ENCODE measurements around the gene PACS1.

The PACS1 gene

DNA sequence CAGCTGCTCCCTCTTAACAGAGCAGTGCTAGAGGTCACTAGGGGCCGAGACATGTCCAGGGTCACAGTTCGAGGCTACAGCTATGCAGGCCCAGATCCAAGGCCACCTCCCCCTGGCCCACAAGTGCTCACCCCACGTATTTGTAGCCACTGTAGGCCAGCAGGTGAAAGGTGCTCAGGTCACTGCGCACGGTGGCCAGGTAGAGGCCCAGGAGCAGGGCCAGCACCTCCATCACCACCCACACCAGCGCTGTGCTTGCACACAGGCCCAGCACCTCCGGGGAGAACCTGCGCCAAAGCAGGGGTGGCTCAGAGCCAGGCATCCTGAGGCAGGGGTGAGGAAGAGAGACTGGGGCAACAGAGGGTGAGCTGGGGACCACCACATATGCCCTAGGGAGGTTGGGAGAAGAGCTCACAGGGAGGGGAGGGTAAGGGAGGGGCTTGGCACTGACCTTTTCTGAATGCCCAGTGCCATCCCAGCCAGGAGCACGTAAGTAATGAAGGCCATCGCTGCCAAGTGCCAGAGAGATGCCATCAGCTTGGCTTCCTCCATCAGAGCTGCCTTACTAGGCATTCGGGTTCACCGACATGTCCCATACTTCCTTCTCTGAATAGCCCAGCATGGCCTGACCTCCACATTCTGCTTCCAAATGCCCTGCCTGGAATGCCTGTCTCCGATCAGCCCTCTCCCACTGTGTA is 215.3 kb downstream of the PACS1 start:
- Histone ChIP-seq H3K79me2 (ENCODE audit: insufficient read depth, low read length) (no peaks in the 10 kb centered on the region), H3K36me3 (ENCODE audit: insufficient read depth, low read length) (no peaks in the 10 kb centered on the region), H3K9ac (ENCODE audit: low read length) (no peak overlapping the region), H4K20me1 (ENCODE audit: insufficient read depth, low read length) (no peaks in the 10 kb centered on the region), H2AFZ (ENCODE audit: low read length) (no peak overlapping the region), H3K4me1 (ENCODE audit: insufficient read depth, low read length, severe bottlenecking) (peaks cover 34% of the 10 kb centered on the region), H3K4me2 (ENCODE audit: low read length) (no peak overlapping the region), H3F3A (ENCODE audit: insufficient read depth, low read length) (0 out of 2 replicates have a peak, but pooled peaks cover 5% of the 10 kb centered on the region), H3K27me3 (ENCODE audit: insufficient read depth, low read length) (no peaks in the 10 kb centered on the region), H3K9me2 (ENCODE audit: low read depth, low read length) (no peaks in the 10 kb centered on the region), H3K9me3 (ENCODE audit: low read length) (no peaks in the 10 kb centered on the region), H3K27ac (ENCODE audit: low read depth, low read length, poor library complexity, severe bottlenecking) (no peak overlapping the region), H3K4me3 (ENCODE audit: low read depth, low read length, poor library complexity, severe bottlenecking) (no peak overlapping the region)
- no peak for TF ChIP-seq EZH2 (IDR thresholded peaks at IDR 0.05; ENCODE audit: borderline replicate concordance, low read length)
- TF ChIP-seq, protein P1, sequence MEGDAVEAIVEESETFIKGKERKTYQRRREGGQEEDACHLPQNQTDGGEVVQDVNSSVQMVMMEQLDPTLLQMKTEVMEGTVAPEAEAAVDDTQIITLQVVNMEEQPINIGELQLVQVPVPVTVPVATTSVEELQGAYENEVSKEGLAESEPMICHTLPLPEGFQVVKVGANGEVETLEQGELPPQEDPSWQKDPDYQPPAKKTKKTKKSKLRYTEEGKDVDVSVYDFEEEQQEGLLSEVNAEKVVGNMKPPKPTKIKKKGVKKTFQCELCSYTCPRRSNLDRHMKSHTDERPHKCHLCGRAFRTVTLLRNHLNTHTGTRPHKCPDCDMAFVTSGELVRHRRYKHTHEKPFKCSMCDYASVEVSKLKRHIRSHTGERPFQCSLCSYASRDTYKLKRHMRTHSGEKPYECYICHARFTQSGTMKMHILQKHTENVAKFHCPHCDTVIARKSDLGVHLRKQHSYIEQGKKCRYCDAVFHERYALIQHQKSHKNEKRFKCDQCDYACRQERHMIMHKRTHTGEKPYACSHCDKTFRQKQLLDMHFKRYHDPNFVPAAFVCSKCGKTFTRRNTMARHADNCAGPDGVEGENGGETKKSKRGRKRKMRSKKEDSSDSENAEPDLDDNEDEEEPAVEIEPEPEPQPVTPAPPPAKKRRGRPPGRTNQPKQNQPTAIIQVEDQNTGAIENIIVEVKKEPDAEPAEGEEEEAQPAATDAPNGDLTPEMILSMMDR (IDR thresholded peaks at IDR 0.05; ENCODE audit: low read length) = no peak

DNA sequence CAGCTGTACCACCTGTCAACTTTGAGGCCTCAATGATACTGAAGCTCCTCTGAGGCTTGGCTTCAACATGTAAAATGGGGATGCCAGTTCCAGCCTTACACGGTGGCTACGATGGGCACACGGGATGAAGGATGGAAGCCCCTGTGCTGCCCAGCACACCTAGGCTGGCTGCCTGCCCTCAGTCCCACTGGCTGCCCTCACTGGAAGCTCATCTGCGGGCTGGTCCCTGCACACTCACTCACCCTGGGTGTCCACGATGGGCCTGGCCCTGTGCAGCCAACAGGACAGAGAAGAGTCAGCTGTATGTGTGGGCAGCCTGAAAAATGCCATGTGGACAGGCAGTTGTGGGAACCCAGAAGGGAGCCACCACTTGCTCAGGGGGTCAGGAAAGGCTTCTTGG is 216.6 kb downstream of the PACS1 start:
- TF ChIP-seq, protein P1 (IDR thresholded peaks at IDR 0.05; ENCODE audit: low read length) = no peak
- TF ChIP-seq EZH2 (IDR thresholded peaks at IDR 0.05; ENCODE audit: borderline replicate concordance, low read length) = no peak
- H3K4me1 ChIP-seq (ENCODE audit: insufficient read depth, low read length, severe bottlenecking) = peaks cover 34% of the 10 kb centered on the region
- H3K36me3 ChIP-seq (ENCODE audit: insufficient read depth, low read length) = no peaks in the 10 kb centered on the region
- no peak overlapping the region for H2AFZ ChIP-seq (ENCODE audit: low read length)
- no peaks in the 10 kb centered on the region for H4K20me1 ChIP-seq (ENCODE audit: insufficient read depth, low read length)
- H3K4me3 ChIP-seq (ENCODE audit: low read depth, low read length, poor library complexity, severe bottlenecking) = no peak overlapping the region
- H3K9me3 ChIP-seq (ENCODE audit: low read length) = no peaks in the 10 kb centered on the region
- no peaks in the 10 kb centered on the region for H3K79me2 ChIP-seq (ENCODE audit: insufficient read depth, low read length)
- H3K9me2 ChIP-seq (ENCODE audit: low read depth, low read length) = no peaks in the 10 kb centered on the region
- no peaks in the 10 kb centered on the region for H3K27me3 ChIP-seq (ENCODE audit: insufficient read depth, low read length)
- no peaks in the 10 kb centered on the region for H3F3A ChIP-seq (ENCODE audit: insufficient read depth, low read length)
- H3K9ac ChIP-seq (ENCODE audit: low read length) = no peak overlapping the region
- H3K4me2 ChIP-seq (ENCODE audit: low read length) = no peak overlapping the region
- H3K27ac ChIP-seq (ENCODE audit: low read depth, low read length, poor library complexity, severe bottlenecking) = no peak overlapping the region

DNA sequence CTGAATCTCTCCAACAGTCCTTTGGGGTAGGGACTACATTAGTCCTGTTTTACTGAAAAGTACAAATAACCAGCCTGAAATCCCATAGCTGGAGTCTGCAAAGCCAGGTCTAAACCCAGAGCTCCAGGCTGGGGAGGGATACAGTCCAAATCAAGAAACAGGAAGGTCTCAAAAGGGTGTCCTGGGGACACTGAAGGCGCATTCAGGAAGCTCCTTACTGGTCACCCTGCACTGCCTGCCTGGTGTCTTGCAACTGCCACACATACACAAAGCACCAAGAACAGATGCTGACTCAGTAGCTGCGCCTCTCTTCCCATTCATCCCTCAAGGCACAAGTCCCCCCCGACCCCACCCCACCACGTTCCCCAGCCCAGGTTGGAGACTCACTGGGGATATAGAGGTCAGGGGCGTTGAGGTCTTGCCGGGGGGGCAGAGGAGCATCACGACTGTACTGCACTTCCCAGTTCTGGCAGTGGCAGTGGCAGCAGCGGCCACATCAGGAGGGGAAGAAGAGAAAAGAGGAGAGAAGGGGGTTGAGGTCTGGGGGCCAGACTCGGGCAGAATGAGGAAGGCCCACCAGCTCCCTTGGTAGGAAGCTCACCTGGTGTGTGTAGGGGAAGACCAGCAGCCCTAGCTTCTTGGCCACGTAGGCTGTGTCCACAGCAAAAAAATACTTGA is 217.3 kb downstream of the PACS1 start:
- Histone ChIP-seq H3K4me2 (ENCODE audit: low read length) (peak overlapping the region; percentile 92), H3K79me2 (ENCODE audit: insufficient read depth, low read length) (no peaks in the 10 kb centered on the region), H3F3A (ENCODE audit: insufficient read depth, low read length) (no peaks in the 10 kb centered on the region), H3K27ac (ENCODE audit: low read depth, low read length, poor library complexity, severe bottlenecking) (no peak overlapping the region), H3K9me2 (ENCODE audit: low read depth, low read length) (no peaks in the 10 kb centered on the region), H3K4me1 (ENCODE audit: insufficient read depth, low read length, severe bottlenecking) (peaks cover 28% of the 10 kb centered on the region), H3K36me3 (ENCODE audit: insufficient read depth, low read length) (no peaks in the 10 kb centered on the region), H2AFZ (ENCODE audit: low read length) (no peak overlapping the region), H3K9me3 (ENCODE audit: low read length) (no peaks in the 10 kb centered on the region), H4K20me1 (ENCODE audit: insufficient read depth, low read length) (no peaks in the 10 kb centered on the region), H3K27me3 (ENCODE audit: insufficient read depth, low read length) (no peaks in the 10 kb centered on the region), H3K4me3 (ENCODE audit: low read depth, low read length, poor library complexity, severe bottlenecking) (peak overlapping the region; percentile 71), H3K9ac (ENCODE audit: low read length) (no peak overlapping the region; the same call in 1 of the 2 replicates)
- no peak for TF ChIP-seq EZH2 (IDR thresholded peaks at IDR 0.05; ENCODE audit: borderline replicate concordance, low read length)
- TF ChIP-seq, protein P1 (IDR thresholded peaks at IDR 0.05; ENCODE audit: low read length) = no peak

Measured in OCI-LY1 (cell line).